Stromal cell of bone marrow (primary cell): Measurements from ENCODE around the gene CD3G.
"Not testable (repeated sequence)": the region's sequence is repeated elsewhere in the genome, so short reads cannot be mapped to it uniquely, and the experiment has no call there.

Experiments used
- DNase-seq: peaks from one replicate; pipeline ENCODE4 v3.0.0-alpha.2; 2012; ENCODE audit warnings: low read depth

The CD3G gene

GRCh38 chr11:118380571-118380970 lies 36.4 kb downstream of the CD3G start:
- DNase-seq: no peak

DNA sequence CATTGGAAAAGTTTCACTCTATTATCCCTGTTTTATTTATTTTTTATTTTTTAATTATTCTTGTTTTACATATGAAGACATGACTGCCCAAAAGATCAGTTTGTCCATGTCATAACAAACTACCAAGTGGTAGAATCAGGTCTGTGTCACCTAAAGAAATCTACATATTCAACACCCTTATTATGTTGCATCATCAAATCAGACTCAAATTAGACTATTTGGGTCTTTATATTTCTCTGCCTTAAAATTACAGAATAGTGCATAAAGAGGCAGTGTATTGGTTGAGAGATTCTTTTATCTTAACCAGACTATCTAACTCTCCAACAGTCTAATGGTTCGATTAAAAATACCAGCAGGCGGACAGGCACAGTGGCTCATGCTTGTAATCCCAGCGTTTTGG lies 38.8 kb downstream of the CD3G start:
- DNase-seq: no peak

DNA sequence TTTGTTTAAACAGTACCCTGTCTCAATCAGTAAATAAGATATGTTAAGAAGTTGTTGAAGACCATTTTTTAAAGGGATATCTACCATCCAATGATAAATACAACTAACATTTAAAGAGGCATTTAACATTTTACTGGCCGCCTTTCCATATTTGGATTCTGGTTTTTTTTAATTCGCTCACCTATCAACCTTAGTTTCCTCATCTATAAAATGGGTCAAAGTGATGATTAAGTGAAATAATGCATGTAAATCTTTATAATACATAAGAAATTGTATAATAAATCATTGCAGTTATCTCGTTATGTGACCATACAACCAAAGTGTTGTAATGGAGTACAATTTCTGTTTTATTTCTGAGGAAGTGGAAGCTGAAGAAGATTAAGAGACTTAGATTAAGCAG lies 39.5 kb downstream of the CD3G start:
- DNase-seq: no peak

- DNase-seq: no peak
Measured at GRCh38 chr11:118396097-118396501, 52.0 kb downstream of the CD3G start.

GRCh38 chr11:118397448-118397847 lies 53.3 kb downstream of the CD3G start:
- no peak for DNase-seq

GRCh38 chr11:118398791-118399559 lies 54.8 kb downstream of the CD3G start:
- no peak for DNase-seq

- peak; percentile 77 for DNase-seq
Measured at GRCh38 chr11:118401151-118401879, 57.2 kb downstream of the CD3G start, which contains the start of gene ATP5MG. ATP5MG (plus strand) TSS chr11:118401606; CDS start chr11:118401666, 60 bp downstream.

- peak; percentile 54 for DNase-seq
Measured at GRCh38 chr11:118401880-118402590, 57.9 kb downstream of the CD3G start.

DNA sequence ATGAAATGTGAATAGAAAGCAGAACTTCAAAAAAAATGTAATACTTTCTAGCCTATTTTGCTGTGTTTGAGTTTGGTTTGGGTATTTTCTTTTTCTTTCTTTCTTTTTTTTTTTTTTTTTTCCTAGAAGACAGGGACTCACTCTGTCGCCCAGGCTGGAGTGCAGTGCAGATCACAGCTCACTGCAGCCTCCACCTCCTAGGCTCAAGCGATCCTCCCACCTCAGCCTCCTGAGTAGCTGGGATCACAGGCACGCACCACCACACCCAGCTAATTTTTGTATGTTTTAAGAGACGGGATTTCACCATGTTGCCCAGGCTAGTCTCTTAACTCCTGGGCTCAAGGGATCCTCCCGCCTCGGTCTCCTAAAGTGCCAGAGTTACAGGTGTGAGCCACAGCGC lies 58.5 kb downstream of the CD3G start:
- not testable (repeated sequence) for DNase-seq
